B cell (primary cell): Measurements from ENCODE around the gene NRP1. TPM values are rescaled to one million over a fixed set of nuclear protein-coding genes. Genes with fewer than 3 reads are reported as not detected.

Source experiments
- ATAC-seq: fragments of 200-7000 bp; cut with Tn5 transposase; one replicate; pipeline ENCODE4 v1.10.0; 2021; ENCODE audit warnings: low read depth, mild to moderate bottlenecking, moderate number of reproducible peaks, moderate library complexity
- CTCF ChIA-PET: fragments of 350-600 bp; sonication (Branson Sonifier 250); formaldehyde crosslinking; loops from one replicate; lab custom pipeline; 2021; ENCODE audit warnings: antibody characterized with exemption, inconsistent platforms; lab: Charles Lee
- POLR2A ChIA-PET: fragments of 350-600 bp; sonication (Branson Sonifier 250); formaldehyde crosslinking; loops from one replicate; lab custom pipeline; 2021; ENCODE audit warnings: antibody characterized with exemption; lab: Charles Lee
- DNase-seq: peaks from one replicate; pipeline ENCODE4 v3.0.0; 2013
- H2AFZ ChIP-seq: 2 replicates; pipeline ENCODE4 v1.6.1; 2012; ENCODE audit warnings: mild to moderate bottlenecking, low read depth, low read length; ENCODE audit not compliant: insufficient read depth, poor library complexity, severe bottlenecking
- H3K27ac ChIP-seq, 2 donors: 1 replicate in 1 of 2; 2 replicates in 1 of 2; pipeline ENCODE4 v1.5.1; 2012 to 2013; ENCODE audit warnings: low read length in 2 of 2, mild to moderate bottlenecking in 2 of 2, moderate library complexity in 1 of 2
- H3K27me3 ChIP-seq, 4 experiments: fragments of 200-600 bp in 1 of 4; sonication (generic) in 1 of 4; replicated peaks in 1 of 4; 1 replicate in 2 of 4; 2 replicates in 2 of 4; pipeline versions ENCODE4 v1.6.1 to v1.7.0; 2013 to 2016; ENCODE audit warnings: low read length in 3 of 4, mild to moderate bottlenecking in 2 of 4, mixed read lengths in 1 of 4, moderate library complexity in 1 of 4; ENCODE audit not compliant: insufficient read depth in 4 of 4, control insufficient read depth in 3 of 4; ENCODE audit errors: control extremely low read depth in 1 of 4
- H3K36me3 ChIP-seq, 2 experiments: replicated peaks in 1 of 2; 1 replicate in 1 of 2; 2 replicates in 1 of 2; pipeline versions ENCODE4 v1.6.1 to v1.7.1; 2013; ENCODE audit warnings: low read length in 1 of 2; ENCODE audit not compliant: insufficient read depth in 2 of 2, control insufficient read depth in 1 of 2; ENCODE audit errors: control extremely low read depth in 1 of 2, extremely low read depth in 1 of 2
- H3K4me1 ChIP-seq, 2 donors: fragments of 200-600 bp in 1 of 2; sonication (generic) in 1 of 2; 1 replicate in 1 of 2; 2 replicates in 1 of 2; pipeline versions ENCODE4 v1.5.1 to v1.6.1; 2013 to 2017; ENCODE audit warnings: low read length in 2 of 2; ENCODE audit not compliant: control insufficient read depth in 2 of 2, insufficient read depth in 2 of 2
- H3K4me2 ChIP-seq: replicated peaks from 2 replicates; pipeline ENCODE3; 2012; ENCODE audit warnings: mild to moderate bottlenecking, low read depth, low read length; ENCODE audit not compliant: poor library complexity, severe bottlenecking
- H3K4me3 ChIP-seq, 5 experiments: fragments of 200-600 bp in 1 of 5; sonication (generic) in 1 of 5; 1 replicate in 3 of 5; 2 replicates in 2 of 5; pipeline versions ENCODE4 v1.5.1 to v1.7.0; 2011 to 2016; ENCODE audit warnings: low read length in 4 of 5, mild to moderate bottlenecking in 4 of 5, low read depth in 2 of 5, control low read depth in 1 of 5, moderate library complexity in 1 of 5; ENCODE audit not compliant: insufficient read depth in 1 of 5; ENCODE audit errors: control extremely low read depth in 1 of 5, extremely low read depth in 1 of 5
- H3K79me2 ChIP-seq: fragments of 200-600 bp; sonication (generic); one replicate; pipeline ENCODE4 v1.6.0; 2016; ENCODE audit warnings: low read length; ENCODE audit not compliant: control insufficient read depth, insufficient read depth
- H3K9ac ChIP-seq: fragments of 200-600 bp; sonication (generic); 2 replicates; pipeline ENCODE4 v1.6.1; 2017; ENCODE audit warnings: mild to moderate bottlenecking, low read length, moderate library complexity
- H3K9me3 ChIP-seq, 3 donors: one replicate each; pipeline versions ENCODE4 v1.6.1 to v1.7.1; 2013; ENCODE audit warnings: low read length in 2 of 3; ENCODE audit not compliant: control insufficient read depth in 2 of 3, insufficient read depth in 1 of 3; ENCODE audit errors: control extremely low read depth in 1 of 3
- H4K20me1 ChIP-seq: 2 replicates; pipeline ENCODE4 v1.6.0; 2012; ENCODE audit warnings: mild to moderate bottlenecking, low read length; ENCODE audit not compliant: insufficient read depth, control insufficient read depth, poor library complexity, severe bottlenecking
- H3K27ac Mint-ChIP-seq: one replicate; pipeline ENCODE4 v1.8.0; 2021; ENCODE audit warnings: mixed read lengths
- H3K27me3 Mint-ChIP-seq: one replicate; pipeline ENCODE4 v1.8.0; 2021; ENCODE audit warnings: mixed read lengths
- H3K4me1 Mint-ChIP-seq: one replicate; pipeline ENCODE4 v1.8.0; 2021; ENCODE audit warnings: mixed read lengths
- H3K4me3 Mint-ChIP-seq: one replicate; pipeline ENCODE4 v1.8.0; 2021; ENCODE audit warnings: mixed read lengths
- H3K9me3 Mint-ChIP-seq: one replicate; pipeline ENCODE4 v1.8.0; 2022; ENCODE audit warnings: mixed read lengths; ENCODE audit not compliant: insufficient read depth
- EZH2 ChIP-seq: IDR thresholded peaks from 2 replicates; pipeline ENCODE4 v1.6.1; 2012; ENCODE audit warnings: borderline replicate concordance, low read depth, mild to moderate bottlenecking, moderate library complexity, low read length; ENCODE audit not compliant: insufficient read depth, poor library complexity, severe bottlenecking
- WGBS: methylation state at CpG from one replicate; pipeline ENCODE4 v1.1.5; 2013; ENCODE audit warnings: missing lambda C conversion rate; ENCODE audit not compliant: insufficient coverage; 5-methylcytosine and 5-hydroxymethylcytosine counted together
- intact Hi-C: fragments of 100-400 bp; cut with micrococcal nuclease; formaldehyde crosslinking; loops from one replicate; pipeline ENCODE4 v1.10.0; 2022
- polyA plus RNA-seq: library from polyadenylated mRNA; depleted of rRNA; stranded (reverse); fragments of >200 nt; gene quantifications from 2 replicates; pipeline ENCODE4 v1.2.3, GENCODE V29; 2012
- total RNA-seq, 2 donors: library from RNA; stranded (reverse); fragments of 120-200 nt in 1 of 2; gene quantifications; 1 replicate in 1 of 2; 2 replicates in 1 of 2; pipeline versions ENCODE4 v1.2.3 to v1.2.4, GENCODE V29; 2013 to 2022
- TF ChIP-seq, protein P1 (sequence below): fragments of 200-600 bp; IDR thresholded peaks from one replicate; pipeline ENCODE4 v1.8.0; 2022; ENCODE audit warnings: antibody characterized with exemption, mild to moderate bottlenecking

NRP1 gene
- total and polyA plus RNA-seq, 2 donors (not counting 1 experiment from before 2014, with no cell fraction given), result 0.34 TPM; not detected in 1

DNA sequence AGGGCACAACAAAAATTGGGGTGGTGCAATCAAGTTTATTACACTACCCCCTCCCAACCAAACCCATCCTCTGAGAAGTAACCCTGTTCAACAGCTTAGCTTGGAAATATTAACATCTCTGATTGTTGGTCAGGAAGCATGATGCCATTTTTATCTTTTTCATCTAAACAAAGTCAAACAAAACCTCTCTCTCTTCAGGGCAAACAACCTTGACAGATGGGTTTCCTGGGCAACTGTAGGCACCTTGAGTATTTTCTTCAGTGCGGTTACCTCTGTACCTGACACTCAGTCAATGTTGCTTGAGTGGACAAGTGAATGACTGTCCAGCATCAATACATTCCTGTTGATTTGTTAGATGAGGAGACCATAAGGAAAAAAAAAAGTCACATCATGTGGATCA lies 183.6 kb downstream of the NRP1 start:
- peak; percentile 25 for ATAC-seq

DNA sequence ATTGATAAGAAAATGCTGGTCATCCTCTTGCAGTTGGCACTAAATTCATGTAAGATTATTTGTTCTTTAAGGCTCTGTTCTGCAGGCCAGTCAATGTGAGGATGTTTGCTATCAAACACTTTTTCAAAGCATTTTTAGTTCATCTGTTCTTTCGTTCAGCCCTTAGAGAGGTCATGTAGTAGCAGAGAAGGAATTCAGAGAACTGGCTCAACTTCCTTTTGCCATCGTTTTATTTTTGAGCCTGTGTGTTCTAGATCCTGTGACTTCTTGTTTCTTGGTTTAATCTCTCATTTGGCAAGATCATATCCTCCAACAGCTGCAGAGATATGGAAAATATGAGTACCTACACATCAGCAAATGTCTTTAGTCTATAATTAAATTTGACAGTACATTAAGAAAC lies 184.3 kb downstream of the NRP1 start:
- POLR2A ChIA-PET, result no interaction called here
- H3K9ac ChIP-seq, result no peak overlapping the region
- H3K27ac ChIP-seq, result peak overlapping the region; percentile 68 to 75
- no peak for DNase-seq
- H2AFZ ChIP-seq, result no peak overlapping the region
- no peaks in the 10 kb centered on the region for H3K27me3 ChIP-seq
- Mint-ChIP-seq H3K27ac (peak overlapping the region; percentile 70), H3K9me3 (peaks cover 3% of the 10 kb centered on the region), H3K4me3 (no peak overlapping the region), H3K4me1 (peaks cover 32% of the 10 kb centered on the region), H3K27me3 (no peaks in the 10 kb centered on the region)
- ATAC-seq, result no peak
- H3K36me3 ChIP-seq, result no peaks in the 10 kb centered on the region
- CTCF ChIA-PET, result no interaction called here
- no peak overlapping the region for H3K4me2 ChIP-seq
- TF ChIP-seq, protein P1, sequence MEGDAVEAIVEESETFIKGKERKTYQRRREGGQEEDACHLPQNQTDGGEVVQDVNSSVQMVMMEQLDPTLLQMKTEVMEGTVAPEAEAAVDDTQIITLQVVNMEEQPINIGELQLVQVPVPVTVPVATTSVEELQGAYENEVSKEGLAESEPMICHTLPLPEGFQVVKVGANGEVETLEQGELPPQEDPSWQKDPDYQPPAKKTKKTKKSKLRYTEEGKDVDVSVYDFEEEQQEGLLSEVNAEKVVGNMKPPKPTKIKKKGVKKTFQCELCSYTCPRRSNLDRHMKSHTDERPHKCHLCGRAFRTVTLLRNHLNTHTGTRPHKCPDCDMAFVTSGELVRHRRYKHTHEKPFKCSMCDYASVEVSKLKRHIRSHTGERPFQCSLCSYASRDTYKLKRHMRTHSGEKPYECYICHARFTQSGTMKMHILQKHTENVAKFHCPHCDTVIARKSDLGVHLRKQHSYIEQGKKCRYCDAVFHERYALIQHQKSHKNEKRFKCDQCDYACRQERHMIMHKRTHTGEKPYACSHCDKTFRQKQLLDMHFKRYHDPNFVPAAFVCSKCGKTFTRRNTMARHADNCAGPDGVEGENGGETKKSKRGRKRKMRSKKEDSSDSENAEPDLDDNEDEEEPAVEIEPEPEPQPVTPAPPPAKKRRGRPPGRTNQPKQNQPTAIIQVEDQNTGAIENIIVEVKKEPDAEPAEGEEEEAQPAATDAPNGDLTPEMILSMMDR, result no peak
- no peak for TF ChIP-seq EZH2
- H3K79me2 ChIP-seq, result no peaks in the 10 kb centered on the region
- peaks cover 19 to 49% of the 10 kb centered on the region in 2 donors for H3K4me1 ChIP-seq
- 60% methylated on average over 2 of the region's 2 CpGs for WGBS
- intact Hi-C loops, result loop anchor here (5.0 to 10.0 kb wide), 3 partner anchors 33 to 215 kb away; no protein-coding TSS in a partner anchor
- no peaks in the 10 kb centered on the region for H4K20me1 ChIP-seq
- H3K4me3 ChIP-seq, result no peak overlapping the region
- peaks cover 0 to 5% (median 1%) of the 10 kb centered on the region in 3 donors for H3K9me3 ChIP-seq

More for the DNA sequence above, 183.6 kb downstream of the NRP1 start:
- Histone ChIP-seq H3K4me1 (peaks cover 19 to 52% of the 10 kb centered on the region in 2 donors), H4K20me1 (no peaks in the 10 kb centered on the region), H3K79me2 (no peaks in the 10 kb centered on the region), H3K4me3 (no peak overlapping the region), H3K9me3 (peaks cover 0 to 5% (median 1%) of the 10 kb centered on the region in 3 donors), H3K27me3 (no peaks in the 10 kb centered on the region), H3K9ac (no peak overlapping the region), H3K27ac (peak overlapping the region; percentile 68 to 75), H3K36me3 (no peaks in the 10 kb centered on the region), H2AFZ (no peak overlapping the region), H3K4me2 (no peak overlapping the region)
- intact Hi-C loops, result loop anchor here (5.0 to 10.0 kb wide), 3 partner anchors 34 to 216 kb away; no protein-coding TSS in a partner anchor
- Mint-ChIP-seq H3K9me3 (peaks cover 3% of the 10 kb centered on the region), H3K27me3 (no peaks in the 10 kb centered on the region), H3K4me1 (peaks cover 37% of the 10 kb centered on the region), H3K4me3 (peak overlapping the region; percentile 23), H3K27ac (peak overlapping the region; percentile 70)
- POLR2A ChIA-PET, result interaction anchor here (0.8 kb wide), 1 partner anchor 138 kb away, joined by 3 read pairs; no protein-coding TSS in a partner anchor
- TF ChIP-seq, protein P1, result no peak
- CTCF ChIA-PET, result interaction anchor here (1.1 kb wide), 1 partner anchor 355 kb away, joined by 3 read pairs; no protein-coding TSS in a partner anchor
- no peak for DNase-seq
- WGBS, result 90% methylated on average over 1 of the region's 1 CpG
